Brain microvascular endothelial cell (primary cell): Measurements from ENCODE around the gene SAFB.

ENCODE experiments used
- DNase-seq: peaks from one replicate; pipeline ENCODE4 v3.0.0-alpha.2; 2020
- H3K27ac ChIP-seq: fragments of 250-450 bp; sonication (Bioruptor Pico); 2 replicates; pipeline ENCODE4 v1.5.1; 2020; ENCODE audit warnings: mild to moderate bottlenecking, moderate library complexity
- H3K27me3 ChIP-seq: fragments of 250-450 bp; sonication (Bioruptor Pico); replicated peaks from 2 replicates; pipeline ENCODE4 v1.5.1; 2020; ENCODE audit warnings: mild to moderate bottlenecking
- H3K36me3 ChIP-seq: fragments of 250-450 bp; sonication (Bioruptor Pico); replicated peaks from 2 replicates; pipeline ENCODE4 v1.5.1; 2020; ENCODE audit warnings: mild to moderate bottlenecking
- H3K4me3 ChIP-seq: 2 replicates; pipeline ENCODE4 v1.5.1; 2011; ENCODE audit warnings: low read depth, mild to moderate bottlenecking, control low read depth, low read length, moderate library complexity
- in situ Hi-C: cut with HindIII; loops from 2 replicates; pipeline ENCODE4 v1.10.0; 2017; ENCODE audit warnings: low sequenced_read_pairs, low pct_ligation_motif_present
- TF ChIP-seq, protein P1 (sequence below): IDR thresholded peaks from 2 replicates; pipeline ENCODE4 v1.5.1; 2011; ENCODE audit warnings: low read depth, mild to moderate bottlenecking, moderate library complexity, low read length, control low read depth, inconsistent platforms; ENCODE audit errors: missing control alignments

SAFB gene

GRCh38 chr19:5690125-5690954, 67.5 kb downstream of the SAFB start, which contains the start of gene RPL36:
Gene RPL36, plus strand, starts transcription at chr19:5690295. Its CDS starts 213 bp downstream, at chr19:5690508.
- in situ Hi-C loops: no loop called here
- TF ChIP-seq, protein P1, sequence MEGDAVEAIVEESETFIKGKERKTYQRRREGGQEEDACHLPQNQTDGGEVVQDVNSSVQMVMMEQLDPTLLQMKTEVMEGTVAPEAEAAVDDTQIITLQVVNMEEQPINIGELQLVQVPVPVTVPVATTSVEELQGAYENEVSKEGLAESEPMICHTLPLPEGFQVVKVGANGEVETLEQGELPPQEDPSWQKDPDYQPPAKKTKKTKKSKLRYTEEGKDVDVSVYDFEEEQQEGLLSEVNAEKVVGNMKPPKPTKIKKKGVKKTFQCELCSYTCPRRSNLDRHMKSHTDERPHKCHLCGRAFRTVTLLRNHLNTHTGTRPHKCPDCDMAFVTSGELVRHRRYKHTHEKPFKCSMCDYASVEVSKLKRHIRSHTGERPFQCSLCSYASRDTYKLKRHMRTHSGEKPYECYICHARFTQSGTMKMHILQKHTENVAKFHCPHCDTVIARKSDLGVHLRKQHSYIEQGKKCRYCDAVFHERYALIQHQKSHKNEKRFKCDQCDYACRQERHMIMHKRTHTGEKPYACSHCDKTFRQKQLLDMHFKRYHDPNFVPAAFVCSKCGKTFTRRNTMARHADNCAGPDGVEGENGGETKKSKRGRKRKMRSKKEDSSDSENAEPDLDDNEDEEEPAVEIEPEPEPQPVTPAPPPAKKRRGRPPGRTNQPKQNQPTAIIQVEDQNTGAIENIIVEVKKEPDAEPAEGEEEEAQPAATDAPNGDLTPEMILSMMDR: peak; percentile 98
- Histone ChIP-seq H3K27me3 (no peaks in the 10 kb centered on the region), H3K36me3 (peaks cover 43% of the 10 kb centered on the region), H3K4me3 (peak within 1 kb of the TSS; percentile 97), H3K27ac (peak within 1 kb of the TSS; percentile 86)
- peak; percentile 95 for DNase-seq

DNA sequence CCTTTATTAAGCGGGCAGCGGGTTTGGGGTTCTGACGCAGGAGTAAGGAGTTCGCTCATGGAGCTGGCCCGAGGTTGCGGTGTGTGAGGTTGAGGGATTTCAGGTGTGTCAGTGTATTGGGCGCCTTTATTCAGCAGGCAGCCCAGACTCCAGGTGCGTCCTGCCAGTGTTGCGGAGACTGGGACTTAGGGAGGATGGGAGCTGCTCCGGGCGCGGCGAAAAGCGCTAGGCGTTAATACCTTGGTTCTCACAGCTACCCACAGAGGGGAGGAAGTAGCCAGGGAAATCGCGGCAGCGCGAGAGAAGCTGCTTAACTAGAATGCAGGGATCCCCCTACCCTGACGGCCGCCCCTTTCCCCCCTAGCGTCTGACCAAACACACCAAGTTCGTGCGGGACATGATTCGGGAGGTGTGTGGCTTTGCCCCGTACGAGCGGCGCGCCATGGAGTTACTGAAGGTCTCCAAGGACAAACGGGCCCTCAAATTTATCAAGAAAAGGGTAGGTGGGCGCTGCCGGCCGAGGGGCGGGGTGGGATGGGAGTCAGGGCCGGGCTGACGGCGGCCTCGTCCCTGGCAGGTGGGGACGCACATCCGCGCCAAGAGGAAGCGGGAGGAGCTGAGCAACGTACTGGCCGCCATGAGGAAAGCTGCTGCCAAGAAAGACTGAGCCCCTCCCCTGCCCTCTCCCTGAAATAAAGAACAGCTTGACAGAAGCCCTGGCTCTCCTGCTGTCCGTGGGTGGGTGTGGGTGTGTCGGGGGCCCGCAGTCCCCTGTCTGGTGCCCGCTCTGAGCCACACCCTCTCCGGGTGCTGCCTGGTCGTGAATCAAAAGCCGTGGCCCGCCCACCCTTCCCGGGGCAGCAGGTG, 68.3 kb downstream of the SAFB start:
- Histone ChIP-seq H3K27ac (peak overlapping the region; percentile 19), H3K36me3 (peaks cover 52% of the 10 kb centered on the region), H3K27me3 (no peaks in the 10 kb centered on the region), H3K4me3 (peak overlapping the region; percentile 97)
- TF ChIP-seq, protein P1: no peak
- in situ Hi-C loops: no loop called here
- no peak for DNase-seq

GRCh38 chr19:5691822-5692722, 69.2 kb downstream of the SAFB start:
- no peaks in the 10 kb centered on the region for H3K27me3 ChIP-seq
- in situ Hi-C loops: no loop called here
- DNase-seq: no peak
- H3K4me3 ChIP-seq: peak overlapping the region; percentile 97
- no peak overlapping the region for H3K27ac ChIP-seq
- H3K36me3 ChIP-seq: peaks cover 60% of the 10 kb centered on the region
- TF ChIP-seq, protein P1: no peak

DNA sequence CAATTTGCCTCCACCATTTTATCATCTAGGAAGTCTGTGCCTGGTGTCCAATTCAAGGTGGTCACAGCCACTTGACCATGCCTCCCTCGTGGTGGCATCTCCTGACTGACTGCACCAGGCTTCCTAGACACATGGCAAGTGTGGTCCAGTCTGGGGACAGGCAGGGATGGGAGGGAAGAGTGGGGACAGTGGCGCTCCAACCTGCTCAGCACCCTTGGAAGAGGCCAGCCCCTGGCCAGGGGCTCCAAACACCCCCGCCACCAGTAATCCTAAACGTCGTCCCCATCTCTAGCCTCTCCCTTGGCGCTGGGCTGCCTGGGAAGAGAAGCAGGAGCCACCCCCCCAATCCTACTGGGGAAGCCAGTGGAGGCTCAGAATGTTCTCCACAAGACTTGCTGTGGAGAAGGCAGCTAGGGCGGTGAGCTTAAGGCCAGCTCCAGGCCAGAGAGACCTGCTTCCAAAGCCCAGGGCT, 69.9 kb downstream of the SAFB start:
- no peak for DNase-seq
- TF ChIP-seq, protein P1: no peak
- no peaks in the 10 kb centered on the region for H3K27me3 ChIP-seq
- H3K27ac ChIP-seq: no peak overlapping the region
- H3K36me3 ChIP-seq: peaks cover 62% of the 10 kb centered on the region
- in situ Hi-C loops: no loop called here
- H3K4me3 ChIP-seq: no peak overlapping the region
